Peyer's patch (tissue), 4 donors: ENCODE data around the gene KLHL3.

ENCODE experiments used
- POLR2A ChIP-seq, 2 donors: fragments of 450-650 bp; IDR thresholded peaks; one replicate each; pipeline ENCODE4 v1.5.1; 2017; ENCODE audit warnings: antibody characterized with exemption in 2 of 2, mild to moderate bottlenecking in 2 of 2, moderate library complexity in 2 of 2
- TF ChIP-seq, protein P1 (sequence below), 6 experiments: fragments of 450-650 bp in 4 of 6; fragments of 200-600 bp in 2 of 6; sonication (generic) in 1 of 6; IDR thresholded peaks; one replicate each; pipeline ENCODE4 v1.5.1; 2017 to 2019; ENCODE audit warnings: antibody characterized with exemption in 6 of 6, mild to moderate bottlenecking in 3 of 6, moderate library complexity in 1 of 6

GRCh38 chr5:137739737-137740136 lies 3.8 kb upstream of the KLHL3 start:
- TF ChIP-seq, protein P1, sequence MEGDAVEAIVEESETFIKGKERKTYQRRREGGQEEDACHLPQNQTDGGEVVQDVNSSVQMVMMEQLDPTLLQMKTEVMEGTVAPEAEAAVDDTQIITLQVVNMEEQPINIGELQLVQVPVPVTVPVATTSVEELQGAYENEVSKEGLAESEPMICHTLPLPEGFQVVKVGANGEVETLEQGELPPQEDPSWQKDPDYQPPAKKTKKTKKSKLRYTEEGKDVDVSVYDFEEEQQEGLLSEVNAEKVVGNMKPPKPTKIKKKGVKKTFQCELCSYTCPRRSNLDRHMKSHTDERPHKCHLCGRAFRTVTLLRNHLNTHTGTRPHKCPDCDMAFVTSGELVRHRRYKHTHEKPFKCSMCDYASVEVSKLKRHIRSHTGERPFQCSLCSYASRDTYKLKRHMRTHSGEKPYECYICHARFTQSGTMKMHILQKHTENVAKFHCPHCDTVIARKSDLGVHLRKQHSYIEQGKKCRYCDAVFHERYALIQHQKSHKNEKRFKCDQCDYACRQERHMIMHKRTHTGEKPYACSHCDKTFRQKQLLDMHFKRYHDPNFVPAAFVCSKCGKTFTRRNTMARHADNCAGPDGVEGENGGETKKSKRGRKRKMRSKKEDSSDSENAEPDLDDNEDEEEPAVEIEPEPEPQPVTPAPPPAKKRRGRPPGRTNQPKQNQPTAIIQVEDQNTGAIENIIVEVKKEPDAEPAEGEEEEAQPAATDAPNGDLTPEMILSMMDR (IDR thresholded peaks at IDR 0.05) = no peak
- TF ChIP-seq POLR2A (IDR thresholded peaks at IDR 0.05) = no peak
